ENCODE data around the gene VPS37D.
"Not testable (repeated sequence)": the region's sequence is repeated elsewhere in the genome, so short reads cannot be mapped to it uniquely, and the experiment has no call there.

VPS37D gene

DNA sequence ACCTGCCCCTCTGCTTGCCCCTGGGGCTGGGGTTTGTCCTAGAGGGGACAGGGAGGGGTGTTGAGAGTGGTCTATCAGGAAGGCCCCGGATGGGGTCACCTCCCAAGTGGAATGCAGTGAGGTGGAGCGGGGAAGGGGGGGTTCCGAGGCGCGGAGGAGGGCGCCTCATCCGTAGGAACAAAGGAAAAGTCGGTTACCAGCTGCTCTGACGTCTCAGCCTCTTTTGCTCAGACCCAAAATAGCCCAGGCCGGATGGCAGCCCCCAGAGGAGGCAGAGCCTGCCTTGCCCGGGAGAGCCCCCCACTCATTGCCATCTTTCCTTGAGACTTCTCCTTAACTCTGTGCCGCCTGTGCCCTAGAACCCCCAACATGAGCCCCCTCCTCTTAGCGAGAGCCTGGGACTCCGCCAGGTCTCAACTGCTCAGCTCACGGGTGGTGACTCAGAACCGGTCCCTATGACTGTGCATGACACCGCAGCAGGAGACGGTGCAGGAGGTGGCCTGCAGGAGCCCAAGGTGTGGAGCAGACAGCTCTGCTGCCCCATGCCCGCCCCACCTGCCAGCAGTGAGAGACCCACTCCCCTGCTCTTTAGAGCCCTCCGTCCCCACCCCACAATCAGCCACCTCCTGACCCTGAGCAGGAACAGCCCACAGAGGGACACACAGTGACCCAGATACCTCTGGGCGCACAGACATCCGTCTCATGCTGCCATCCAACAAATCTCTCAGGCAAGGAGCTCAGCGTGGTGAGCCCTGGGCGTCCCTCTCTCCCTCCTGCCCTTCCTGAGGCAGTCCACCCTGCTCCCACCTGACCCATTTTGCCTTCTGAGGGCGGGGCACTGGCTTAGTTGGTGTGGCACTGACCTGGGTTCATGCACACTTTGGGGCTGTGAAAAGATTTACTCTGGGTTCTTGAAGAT is 38.8 kb downstream of the VPS37D start:
- no peaks in the 10 kb centered on the region for H3K4me1 ChIP-seq (ENCODE audit: low read length)
- H4K20me1 ChIP-seq (ENCODE audit: insufficient read depth, low read length), result no peaks in the 10 kb centered on the region
- no peaks in the 10 kb centered on the region for H3K9me3 ChIP-seq (ENCODE audit: insufficient read depth, low read length)
- H3K36me3 ChIP-seq (replicated peaks; ENCODE audit: low read depth, low read length), result peaks cover 6% of the 10 kb centered on the region
- H3K79me2 ChIP-seq (ENCODE audit: low read length), result no peaks in the 10 kb centered on the region
- H3K27ac ChIP-seq (ENCODE audit: low read length), result no peak overlapping the region
- H3K4me3 ChIP-seq (ENCODE audit: low read length), result no peak overlapping the region
- H3K4me2 ChIP-seq (ENCODE audit: low read length), result no peak overlapping the region
- no peaks in the 10 kb centered on the region for H3K27me3 ChIP-seq (ENCODE audit: low read depth, low read length)
- TF ChIP-seq, protein P1, sequence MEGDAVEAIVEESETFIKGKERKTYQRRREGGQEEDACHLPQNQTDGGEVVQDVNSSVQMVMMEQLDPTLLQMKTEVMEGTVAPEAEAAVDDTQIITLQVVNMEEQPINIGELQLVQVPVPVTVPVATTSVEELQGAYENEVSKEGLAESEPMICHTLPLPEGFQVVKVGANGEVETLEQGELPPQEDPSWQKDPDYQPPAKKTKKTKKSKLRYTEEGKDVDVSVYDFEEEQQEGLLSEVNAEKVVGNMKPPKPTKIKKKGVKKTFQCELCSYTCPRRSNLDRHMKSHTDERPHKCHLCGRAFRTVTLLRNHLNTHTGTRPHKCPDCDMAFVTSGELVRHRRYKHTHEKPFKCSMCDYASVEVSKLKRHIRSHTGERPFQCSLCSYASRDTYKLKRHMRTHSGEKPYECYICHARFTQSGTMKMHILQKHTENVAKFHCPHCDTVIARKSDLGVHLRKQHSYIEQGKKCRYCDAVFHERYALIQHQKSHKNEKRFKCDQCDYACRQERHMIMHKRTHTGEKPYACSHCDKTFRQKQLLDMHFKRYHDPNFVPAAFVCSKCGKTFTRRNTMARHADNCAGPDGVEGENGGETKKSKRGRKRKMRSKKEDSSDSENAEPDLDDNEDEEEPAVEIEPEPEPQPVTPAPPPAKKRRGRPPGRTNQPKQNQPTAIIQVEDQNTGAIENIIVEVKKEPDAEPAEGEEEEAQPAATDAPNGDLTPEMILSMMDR (IDR thresholded peaks at IDR 0.05; ENCODE audit: low read depth, low read length), result no peak
- no peak for TF ChIP-seq EZH2phosphoT487 (IDR thresholded peaks at IDR 0.05; ENCODE audit: low read depth)
- H3K9ac ChIP-seq (ENCODE audit: low read length), result no peak overlapping the region
- H2AFZ ChIP-seq (ENCODE audit: low read depth, low read length), result no peak overlapping the region

DNA sequence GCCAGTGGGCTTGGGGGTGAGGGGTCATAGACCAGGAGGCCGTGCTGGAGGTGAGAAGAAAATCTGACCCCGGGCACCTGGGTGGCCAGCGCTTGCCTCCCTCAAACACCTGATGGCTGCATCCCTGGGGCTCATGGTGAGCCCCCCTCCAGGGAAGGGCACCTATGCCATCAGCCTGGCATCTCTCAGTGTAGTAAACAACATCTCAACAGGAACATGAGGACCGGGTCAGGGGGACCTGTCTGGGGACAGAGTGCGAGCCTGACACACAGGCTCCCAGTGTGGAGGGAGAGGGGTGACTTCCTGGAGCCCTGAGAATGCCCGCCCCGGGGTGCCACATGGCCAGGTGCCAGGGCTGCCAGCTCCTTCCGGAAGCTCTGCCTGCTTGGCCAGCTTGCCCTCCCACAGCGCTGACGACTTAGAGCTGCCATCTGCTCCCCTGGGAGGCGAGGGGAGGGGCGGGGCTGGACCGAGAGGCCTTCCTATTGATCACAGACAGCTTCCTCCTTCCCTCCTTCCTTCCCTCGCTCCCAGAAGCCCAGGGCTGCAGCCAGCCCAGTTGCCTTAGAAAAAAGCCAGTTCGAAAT is 39.5 kb downstream of the VPS37D start:
- Histone ChIP-seq H2AFZ (ENCODE audit: low read depth, low read length) (no peak overlapping the region), H3K4me1 (ENCODE audit: low read length) (no peaks in the 10 kb centered on the region), H3K79me2 (ENCODE audit: low read length) (no peaks in the 10 kb centered on the region), H3K36me3 (replicated peaks; ENCODE audit: low read depth, low read length) (no peaks in the 10 kb centered on the region), H3K27me3 (ENCODE audit: low read depth, low read length) (no peaks in the 10 kb centered on the region), H3K4me3 (ENCODE audit: low read length) (no peak overlapping the region), H3K4me2 (ENCODE audit: low read length) (no peak overlapping the region), H4K20me1 (ENCODE audit: insufficient read depth, low read length) (no peaks in the 10 kb centered on the region), H3K27ac (ENCODE audit: low read length) (no peak overlapping the region), H3K9ac (ENCODE audit: low read length) (no peak overlapping the region), H3K9me3 (ENCODE audit: insufficient read depth, low read length) (no peaks in the 10 kb centered on the region)
- TF ChIP-seq, protein P1 (IDR thresholded peaks at IDR 0.05; ENCODE audit: low read depth, low read length), result no peak
- TF ChIP-seq EZH2phosphoT487 (IDR thresholded peaks at IDR 0.05; ENCODE audit: low read depth), result no peak

DNA sequence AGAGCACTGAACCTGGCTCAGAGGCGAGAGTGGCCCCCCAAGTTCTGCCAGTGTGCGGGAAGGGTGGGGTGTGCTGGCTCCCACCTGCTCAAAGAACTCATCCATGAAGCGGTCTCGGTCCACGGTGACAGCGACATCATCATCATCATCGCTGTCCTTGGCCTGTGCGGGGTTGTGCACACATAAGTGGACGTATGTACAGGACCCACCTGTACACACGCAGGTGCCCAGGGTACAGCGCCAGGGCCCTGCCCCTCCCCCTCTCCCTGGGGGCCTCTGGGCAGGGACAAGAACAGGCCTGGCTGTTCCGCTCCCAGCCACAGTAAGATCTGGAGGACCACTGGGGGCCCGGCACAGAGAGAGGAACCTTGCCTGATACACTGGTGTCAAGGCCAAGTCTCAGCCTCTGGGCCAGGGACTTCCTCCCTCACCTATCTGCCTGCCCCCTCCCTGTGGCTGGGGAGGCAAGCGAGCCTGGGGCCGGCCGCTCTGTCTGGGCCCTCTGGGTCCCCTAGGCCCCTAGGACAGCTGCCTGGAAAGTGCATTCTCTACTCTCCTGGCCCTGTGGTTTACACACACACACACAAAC is 41.4 kb downstream of the VPS37D start:
- no peaks in the 10 kb centered on the region for H3K27me3 ChIP-seq (ENCODE audit: low read depth, low read length)
- TF ChIP-seq, protein P1 (IDR thresholded peaks at IDR 0.05; ENCODE audit: low read depth, low read length), result no peak
- no peak for TF ChIP-seq EZH2phosphoT487 (IDR thresholded peaks at IDR 0.05; ENCODE audit: low read depth)

DNA sequence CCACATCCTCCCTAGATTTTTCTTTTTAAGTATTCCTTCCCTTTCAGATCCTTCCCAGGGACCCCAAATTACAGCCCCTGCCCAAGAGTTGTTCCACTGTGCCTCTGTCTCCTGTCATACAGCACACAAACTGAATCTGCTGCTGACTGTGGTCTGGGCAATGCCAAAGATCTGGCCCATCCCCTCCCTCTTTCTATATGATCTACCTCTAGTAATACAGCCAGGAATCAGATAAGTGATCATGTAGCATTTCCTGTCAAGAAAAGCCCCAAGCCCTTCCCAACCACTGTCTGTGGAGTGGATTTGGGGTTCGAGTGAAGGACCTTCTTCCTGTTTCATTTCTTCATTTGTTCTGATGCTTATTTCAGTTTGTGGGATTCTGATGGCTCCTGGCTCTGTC is 45.1 kb downstream of the VPS37D start:
- no peak overlapping the region for H3K27ac ChIP-seq (ENCODE audit: low read length)
- no peaks in the 10 kb centered on the region for H3K4me1 ChIP-seq (ENCODE audit: low read length)

More for the DNA sequence above, 41.4 kb downstream of the VPS37D start:
- Histone ChIP-seq H3K27ac (ENCODE audit: low read length) (no peak overlapping the region), H2AFZ (ENCODE audit: low read depth, low read length) (no peak overlapping the region), H3K9ac (ENCODE audit: low read length) (no peak overlapping the region), H4K20me1 (ENCODE audit: insufficient read depth, low read length) (0 out of 2 replicates have a peak, but pooled peaks cover 2% of the 10 kb centered on the region), H3K79me2 (ENCODE audit: low read length) (no peaks in the 10 kb centered on the region), H3K4me2 (ENCODE audit: low read length) (no peak overlapping the region), H3K4me1 (ENCODE audit: low read length) (no peaks in the 10 kb centered on the region), H3K36me3 (replicated peaks; ENCODE audit: low read depth, low read length) (no peaks in the 10 kb centered on the region), H3K4me3 (ENCODE audit: low read length) (no peak overlapping the region), H3K9me3 (ENCODE audit: insufficient read depth, low read length) (no peaks in the 10 kb centered on the region)

DNA sequence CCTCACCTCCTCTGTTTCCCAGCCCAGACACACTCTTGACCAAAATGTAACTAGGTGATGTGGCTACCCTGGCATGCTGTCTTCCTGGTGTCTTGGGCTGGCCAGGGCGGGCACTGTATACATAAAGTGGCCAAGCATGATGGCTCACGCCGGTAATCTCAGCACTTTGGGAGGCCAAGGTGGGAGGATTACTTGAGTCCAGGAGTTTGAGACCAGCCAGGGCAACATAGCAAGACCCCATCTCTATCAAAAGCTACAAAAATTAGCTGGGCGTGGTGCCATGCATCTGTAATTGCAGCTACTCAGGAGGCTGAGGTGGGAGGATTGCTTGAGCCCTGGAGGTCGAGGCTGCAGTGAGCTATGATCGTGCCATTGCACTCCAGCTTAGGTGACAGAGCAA is 45.7 kb downstream of the VPS37D start:
- not testable (repeated sequence) for H3K9ac ChIP-seq (ENCODE audit: low read length); H3K27me3 ChIP-seq (ENCODE audit: low read depth, low read length); H3K4me2 ChIP-seq (ENCODE audit: low read length); H3K9me3 ChIP-seq (ENCODE audit: insufficient read depth, low read length); H2AFZ ChIP-seq (ENCODE audit: low read depth, low read length); H3K79me2 ChIP-seq (ENCODE audit: low read length); H3K36me3 ChIP-seq (replicated peaks; ENCODE audit: low read depth, low read length); H3K4me3 ChIP-seq (ENCODE audit: low read length); H3K27ac ChIP-seq (ENCODE audit: low read length); H4K20me1 ChIP-seq (ENCODE audit: insufficient read depth, low read length); H3K4me1 ChIP-seq (ENCODE audit: low read length)

More for the DNA sequence above, 45.1 kb downstream of the VPS37D start:
- H3K4me3 ChIP-seq (ENCODE audit: low read length), result no peak overlapping the region
- H3K4me2 ChIP-seq (ENCODE audit: low read length), result no peak overlapping the region
- TF ChIP-seq, protein P1 (IDR thresholded peaks at IDR 0.05; ENCODE audit: low read depth, low read length), result no peak
- TF ChIP-seq EZH2phosphoT487 (IDR thresholded peaks at IDR 0.05; ENCODE audit: low read depth), result no peak
- no peaks in the 10 kb centered on the region for H3K36me3 ChIP-seq (replicated peaks; ENCODE audit: low read depth, low read length)
- H3K9me3 ChIP-seq (ENCODE audit: insufficient read depth, low read length), result no peaks in the 10 kb centered on the region
- H4K20me1 ChIP-seq (ENCODE audit: insufficient read depth, low read length), result peaks cover 6% of the 10 kb centered on the region; the same call in 1 of the 2 replicates
- H3K9ac ChIP-seq (ENCODE audit: low read length), result no peak overlapping the region
- H3K27me3 ChIP-seq (ENCODE audit: low read depth, low read length), result no peaks in the 10 kb centered on the region
- no peak overlapping the region for H2AFZ ChIP-seq (ENCODE audit: low read depth, low read length)
- no peaks in the 10 kb centered on the region for H3K79me2 ChIP-seq (ENCODE audit: low read length)
